Superior temporal gyrus (tissue), 1 donor: ENCODE data around the gene SLC22A5.

Source experiments
- DNase-seq: peaks from one replicate; pipeline ENCODE4 v3.0.0-alpha.2; 2016; ENCODE audit errors: extremely low spot score

SLC22A5 gene

DNA sequence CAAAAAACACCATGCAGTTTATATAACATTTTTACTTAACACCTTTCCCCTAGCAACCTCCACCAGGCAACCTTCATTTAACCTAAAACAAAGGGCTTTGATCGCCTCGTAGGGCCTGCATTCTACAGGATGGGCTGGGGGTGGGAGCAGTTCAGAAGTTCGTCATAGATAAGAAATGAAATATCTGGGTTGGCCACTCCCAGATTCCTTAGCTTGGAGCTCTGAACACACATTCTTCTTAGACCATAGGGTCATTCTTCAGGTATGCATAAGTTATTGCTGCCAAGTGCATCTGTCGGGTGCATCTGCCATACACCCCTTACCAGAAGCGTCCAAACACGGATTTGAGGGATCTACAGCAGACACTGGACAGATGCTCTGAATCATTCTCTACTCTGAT is 4.3 kb upstream of the SLC22A5 start:
- DNase-seq, result no peak

GRCh38 chr5:132368186-132368585 is 1.3 kb upstream of the SLC22A5 start:
- no peak for DNase-seq

DNA sequence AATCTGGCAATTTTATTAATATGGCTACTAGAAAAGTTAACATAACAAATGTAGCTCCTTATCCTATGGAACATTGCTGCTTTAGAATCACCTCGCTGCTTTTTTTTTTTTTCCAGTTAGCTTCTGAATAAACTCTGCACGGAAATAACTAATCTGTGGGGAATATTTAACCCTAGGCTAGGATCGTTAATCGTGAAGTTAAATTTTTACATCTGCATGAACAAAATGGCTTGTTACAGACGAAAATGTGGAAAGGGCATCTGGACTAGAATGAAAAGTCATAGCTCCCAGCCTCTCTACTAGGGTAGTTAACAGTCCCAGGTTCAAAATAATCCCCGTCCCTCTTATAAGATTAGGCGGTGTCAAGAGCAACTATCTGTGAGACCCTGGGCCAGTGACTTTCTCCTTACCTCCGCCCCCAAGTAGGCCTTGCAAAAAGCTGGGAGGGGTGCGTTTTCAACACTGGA is 470 bp upstream of the SLC22A5 start:
- DNase-seq, result peak; percentile 62

DNA sequence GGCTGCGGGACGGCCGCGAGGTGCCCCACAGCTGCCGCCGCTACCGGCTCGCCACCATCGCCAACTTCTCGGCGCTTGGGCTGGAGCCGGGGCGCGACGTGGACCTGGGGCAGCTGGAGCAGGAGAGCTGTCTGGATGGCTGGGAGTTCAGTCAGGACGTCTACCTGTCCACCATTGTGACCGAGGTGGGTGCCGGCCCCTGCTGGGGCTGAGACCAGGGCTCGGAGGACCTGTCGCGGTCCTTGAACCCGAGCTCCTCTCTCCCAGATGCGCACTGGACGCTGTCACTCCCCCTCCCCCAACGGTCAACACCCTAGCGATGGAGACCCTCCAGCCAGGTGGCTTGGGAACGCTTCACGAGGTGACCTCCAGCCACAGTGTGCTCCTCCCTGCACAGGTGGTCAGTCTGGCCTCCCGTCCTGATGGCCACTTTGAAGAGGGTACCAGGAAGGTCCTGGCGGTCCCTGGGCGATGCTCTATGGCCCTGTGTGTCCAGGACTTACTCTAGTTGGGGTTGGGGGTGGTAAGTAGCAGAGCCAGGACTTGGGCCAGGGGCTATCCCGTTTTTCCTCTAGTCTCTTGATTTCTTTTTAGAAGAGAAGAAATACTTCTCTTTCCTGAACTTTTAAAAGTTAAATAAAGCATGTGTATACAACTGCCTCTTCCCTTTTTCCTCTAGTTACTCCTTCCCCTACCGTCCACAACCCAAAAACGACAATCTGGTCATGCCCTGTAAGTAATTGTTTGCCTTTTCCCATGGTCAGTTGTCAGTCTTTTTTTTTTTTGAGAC is 866 bp downstream of the SLC22A5 start:
- no peak for DNase-seq

DNA sequence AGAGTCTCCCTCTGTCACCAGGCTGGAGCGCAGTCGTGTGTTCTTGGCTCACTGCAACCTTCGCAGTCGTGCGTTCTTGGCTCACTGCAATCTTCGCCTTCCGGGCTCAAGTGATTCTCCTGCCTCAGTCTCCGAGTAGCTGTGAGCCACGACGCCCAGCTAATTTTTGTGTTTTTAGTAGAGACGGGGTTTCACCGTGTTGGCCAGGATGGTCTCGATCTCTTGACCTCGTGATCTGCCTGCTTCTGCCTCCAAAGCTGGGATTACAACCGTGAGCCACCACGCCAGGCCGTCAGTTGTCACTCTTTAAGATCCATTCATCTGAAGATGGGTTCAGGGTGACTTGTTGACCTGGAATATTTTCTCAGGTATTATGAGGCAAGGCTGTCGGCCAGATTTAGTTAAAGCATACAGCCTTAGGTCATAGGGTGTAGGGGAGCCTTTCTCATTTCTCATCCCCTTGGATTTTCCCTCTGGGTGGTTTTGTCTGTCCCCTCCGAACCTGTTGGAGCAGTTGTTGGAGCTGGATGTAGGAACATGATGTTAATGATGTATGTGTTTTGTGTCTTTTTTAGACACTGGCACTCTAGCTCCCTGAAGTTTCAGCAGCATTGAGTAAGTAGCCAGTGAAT is 1.6 kb downstream of the SLC22A5 start:
- DNase-seq, result no peak

- no peak for DNase-seq
Observed at GRCh38 chr5:132371603-132371994, 2.1 kb downstream of the SLC22A5 start.

GRCh38 chr5:132372127-132372526 is 2.6 kb downstream of the SLC22A5 start:
- no peak for DNase-seq

GRCh38 chr5:132372542-132372941 is 3.0 kb downstream of the SLC22A5 start:
- DNase-seq, result no peak

DNA sequence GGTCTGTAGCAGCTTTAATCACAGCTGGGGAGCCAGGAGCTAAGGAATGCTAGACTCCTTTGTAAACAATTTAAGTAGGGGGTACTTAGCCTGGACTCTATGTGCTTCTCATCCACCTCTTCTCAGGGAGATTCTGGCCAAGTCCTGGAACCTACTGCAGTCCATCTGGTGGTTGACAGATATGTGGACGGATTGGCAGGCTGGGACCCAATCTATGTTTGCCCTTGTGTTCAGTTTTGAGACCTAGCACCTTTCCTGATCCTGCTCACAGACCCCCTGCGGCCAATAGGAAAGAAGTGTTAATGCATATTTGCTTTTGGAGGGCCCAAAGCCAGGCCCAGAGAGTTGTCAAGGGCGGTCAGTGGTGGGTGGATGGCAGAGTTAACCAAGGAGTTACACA is 6.4 kb downstream of the SLC22A5 start:
- DNase-seq, result no peak

GRCh38 chr5:132376694-132377641 is 7.5 kb downstream of the SLC22A5 start:
- peak; percentile 73 for DNase-seq

DNA sequence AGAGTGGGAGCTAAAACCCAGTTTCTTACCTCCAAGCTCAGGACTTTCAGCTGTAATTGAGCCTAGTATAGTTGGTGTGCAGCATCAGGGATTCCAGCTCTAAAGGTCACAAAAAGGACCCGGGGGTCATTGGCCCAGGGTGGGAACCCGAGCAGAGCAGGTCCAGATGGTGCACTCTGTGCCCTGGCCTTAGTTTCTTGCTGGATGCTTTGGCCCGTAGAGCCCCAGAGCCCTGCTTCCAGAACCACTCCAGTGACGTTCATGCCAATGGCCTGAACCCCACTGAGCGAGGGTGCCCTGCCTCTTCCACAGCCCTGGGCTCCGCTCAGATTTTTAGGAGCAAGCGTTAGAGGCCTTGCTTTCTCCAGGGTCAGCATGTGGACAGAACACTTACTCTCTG is 8.2 kb downstream of the SLC22A5 start:
- DNase-seq, result no peak

- no peak for DNase-seq
Observed at GRCh38 chr5:132378580-132378979, 9.1 kb downstream of the SLC22A5 start.

DNA sequence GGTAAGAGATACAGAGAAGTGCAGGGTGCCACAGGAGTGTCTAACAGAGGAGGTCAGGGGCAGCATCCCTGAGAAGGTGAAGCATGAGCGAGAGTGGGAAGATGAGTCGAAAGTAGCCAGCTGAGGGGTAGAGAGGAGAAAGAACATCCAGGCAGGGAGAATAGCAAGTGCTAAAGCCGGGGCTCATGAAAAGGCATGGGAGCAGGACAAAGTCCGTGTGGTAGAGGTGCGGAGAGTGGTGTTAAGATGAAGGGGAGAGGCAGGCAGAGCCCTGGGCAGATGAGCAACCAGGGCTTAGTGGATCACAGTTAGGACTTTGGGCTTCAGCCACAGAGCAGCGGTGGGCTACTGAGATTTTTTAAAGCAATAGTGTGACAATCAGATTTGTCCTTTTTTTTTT is 10.5 kb downstream of the SLC22A5 start:
- no peak for DNase-seq

GRCh38 chr5:132380741-132381140 is 11.2 kb downstream of the SLC22A5 start:
- DNase-seq, result no peak

DNA sequence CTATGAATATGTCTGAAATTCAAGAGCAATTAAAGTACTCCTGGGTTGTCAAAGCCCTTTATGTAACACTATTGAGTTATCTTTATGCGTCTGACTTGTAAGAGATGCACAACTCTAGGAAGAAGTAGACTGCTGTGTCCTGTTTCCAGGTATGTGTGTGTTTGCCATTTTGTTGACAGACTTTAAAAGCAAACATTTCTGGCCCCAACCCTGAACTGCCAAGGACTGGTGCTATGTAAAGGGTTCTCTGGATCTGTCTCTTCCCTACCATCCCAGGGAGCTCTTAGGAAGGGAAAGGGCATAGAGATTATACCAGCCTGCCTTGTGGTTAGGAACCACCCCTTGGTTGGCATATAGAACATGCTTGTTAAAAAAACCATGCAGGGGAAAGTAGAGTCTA is 12.1 kb downstream of the SLC22A5 start:
- DNase-seq, result no peak

DNA sequence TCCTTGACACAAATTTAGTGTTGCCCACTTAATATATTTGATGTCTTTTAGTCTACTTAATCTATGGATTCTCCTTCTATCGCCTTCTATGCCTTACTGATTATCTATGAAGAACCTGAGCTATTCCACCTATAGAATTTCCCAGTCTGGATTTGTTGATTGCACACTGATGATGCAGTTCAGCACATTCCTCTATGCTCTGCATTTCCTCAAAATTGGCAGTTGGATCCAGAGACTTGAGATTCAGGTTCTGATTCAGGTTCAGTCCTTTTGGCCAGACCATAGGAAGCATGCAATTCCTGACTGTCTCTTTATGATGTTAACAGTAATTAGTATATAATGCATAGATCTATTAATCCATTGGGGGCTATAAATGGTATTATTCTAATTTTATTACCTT is 13.8 kb downstream of the SLC22A5 start:
- no peak for DNase-seq

DNA sequence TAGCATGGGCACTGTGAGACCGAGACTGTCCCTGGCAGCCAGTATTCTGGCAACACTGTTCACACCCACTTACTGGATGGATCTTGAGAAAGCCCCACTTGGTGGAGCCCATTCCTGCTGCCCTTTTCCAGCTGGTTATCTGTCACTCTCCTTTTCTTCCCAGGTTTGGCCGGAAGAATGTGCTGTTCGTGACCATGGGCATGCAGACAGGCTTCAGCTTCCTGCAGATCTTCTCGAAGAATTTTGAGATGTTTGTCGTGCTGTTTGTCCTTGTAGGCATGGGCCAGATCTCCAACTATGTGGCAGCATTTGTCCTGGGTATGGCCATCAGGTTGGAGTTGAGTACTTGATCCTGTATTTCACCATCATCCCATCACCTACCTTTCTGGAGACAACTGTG is 14.5 kb downstream of the SLC22A5 start:
- no peak for DNase-seq

DNA sequence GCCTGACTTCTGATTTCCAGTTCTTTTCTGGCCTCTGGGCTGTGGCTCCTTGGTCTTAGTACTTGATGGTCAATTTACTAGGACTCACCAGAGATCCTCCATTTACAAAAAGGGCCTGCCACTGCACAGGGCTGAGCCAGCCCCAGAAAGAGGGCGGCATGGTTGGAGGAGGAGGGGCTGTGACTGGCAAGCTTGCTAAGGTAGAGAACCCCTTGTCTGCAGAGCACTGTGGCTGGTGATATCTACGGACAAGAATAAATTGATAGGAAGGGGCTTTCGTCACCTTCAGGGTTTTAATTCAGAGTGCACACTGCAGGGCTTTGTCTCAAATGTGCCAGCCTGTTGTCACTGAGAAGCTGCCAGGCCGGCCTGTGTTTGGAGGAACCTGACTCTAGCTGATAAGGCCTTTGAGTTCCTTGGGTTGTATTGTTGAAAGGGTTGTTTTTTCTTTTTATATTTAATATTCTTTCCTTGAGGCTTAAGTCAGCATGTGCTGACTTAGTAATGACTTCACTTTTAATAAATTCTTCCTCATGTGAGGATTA is 15.1 kb downstream of the SLC22A5 start:
- no peak for DNase-seq

DNA sequence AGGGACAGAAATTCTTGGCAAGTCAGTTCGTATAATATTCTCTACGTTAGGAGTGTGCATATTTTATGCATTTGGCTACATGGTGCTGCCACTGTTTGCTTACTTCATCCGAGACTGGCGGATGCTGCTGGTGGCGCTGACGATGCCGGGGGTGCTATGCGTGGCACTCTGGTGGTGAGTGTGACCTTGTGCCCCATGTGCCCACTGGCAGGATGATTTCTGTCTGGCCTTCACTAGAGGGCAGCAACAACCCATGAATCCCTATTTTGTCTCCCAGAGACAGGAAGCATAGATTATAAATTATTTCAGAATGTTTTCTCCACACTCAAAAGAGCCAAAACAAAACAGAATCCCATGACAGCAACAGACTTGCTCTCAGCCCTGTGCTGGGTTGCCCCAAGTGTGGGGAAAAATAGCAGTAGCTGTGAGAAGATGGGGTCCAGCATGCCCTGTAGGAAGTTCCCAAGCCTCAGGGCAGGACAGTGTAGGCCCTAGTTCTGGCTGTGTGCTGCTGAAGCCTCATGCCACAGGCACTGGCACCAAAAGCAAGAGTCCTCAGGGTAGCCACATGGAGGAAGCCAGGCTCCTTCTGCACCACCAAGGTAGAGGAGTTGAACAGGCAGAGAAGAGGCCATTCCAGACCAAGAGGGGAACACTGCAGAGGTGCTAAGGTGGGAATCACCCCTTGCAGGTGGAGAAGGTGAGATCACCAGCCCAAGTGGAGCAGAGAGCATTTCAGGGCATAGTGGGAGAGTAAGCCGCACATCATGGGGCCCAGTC is 16.0 kb downstream of the SLC22A5 start:
- DNase-seq, result peak; percentile 83

DNA sequence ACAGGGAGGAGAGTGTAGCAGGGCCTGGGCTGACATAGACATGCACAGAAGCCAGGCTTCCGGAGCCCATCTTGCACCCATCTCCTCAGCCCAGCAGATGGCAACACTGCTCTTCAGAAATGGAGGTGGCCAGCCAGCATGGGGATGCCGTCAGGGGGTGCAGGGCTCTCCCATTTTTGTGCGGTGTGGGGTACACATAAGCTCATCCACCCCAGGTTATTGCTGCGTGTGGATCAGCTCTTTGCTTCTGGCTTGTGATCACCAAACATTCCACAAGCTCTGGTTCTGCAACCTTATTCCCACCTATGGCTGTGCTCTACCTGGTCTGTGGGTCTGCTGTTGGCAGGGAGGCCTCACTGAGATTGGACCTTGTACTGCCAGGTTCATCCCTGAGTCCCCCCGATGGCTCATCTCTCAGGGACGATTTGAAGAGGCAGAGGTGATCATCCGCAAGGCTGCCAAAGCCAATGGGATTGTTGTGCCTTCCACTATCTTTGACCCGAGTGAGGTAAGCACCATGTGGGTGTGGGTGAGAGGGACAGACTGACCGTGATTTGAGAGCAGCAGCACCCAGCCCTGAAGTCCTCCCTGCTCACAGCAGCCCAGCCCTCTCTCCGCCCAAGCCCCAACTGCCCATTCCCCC is 17.3 kb downstream of the SLC22A5 start:
- peak; percentile 84 for DNase-seq

GRCh38 chr5:132387640-132388117 is 18.2 kb downstream of the SLC22A5 start:
- DNase-seq, result no peak
